Fibroblast of mammary gland (primary cell): ENCODE data around the gene GALNT7.
A peak's percentile ranks its signal among the peaks of the same experiment; 100 is the strongest.

Experiments used
- DNase-seq: peaks from one replicate; pipeline ENCODE4 v3.0.0-alpha.2; 2010; ENCODE audit warnings: low read depth
- H3K4me3 ChIP-seq: 2 replicates; pipeline ENCODE4 v1.5.1; 2011; ENCODE audit warnings: low read depth, mild to moderate bottlenecking, low read length, moderate library complexity; ENCODE audit not compliant: control insufficient read depth
- CTCF ChIP-seq: conservative IDR thresholded peaks from 2 replicates; pipeline ENCODE4 v1.5.1; 2011; ENCODE audit warnings: low read depth, low read length, inconsistent platforms; ENCODE audit not compliant: control insufficient read depth, insufficient read depth

GALNT7 gene

GRCh38 chr4:173171098-173171497 lies 2.5 kb downstream of the GALNT7 start:
- DNase-seq: peak; percentile 53
- TF ChIP-seq CTCF: peak; percentile 37
- no peak overlapping the region for H3K4me3 ChIP-seq

- no peak for DNase-seq
- no peak overlapping the region for H3K4me3 ChIP-seq
- TF ChIP-seq CTCF: no peak
These were observed 3.4 kb downstream of the GALNT7 start for GRCh38 chr4:173171987-173172386.

- no peak for DNase-seq
- TF ChIP-seq CTCF: no peak
- no peak overlapping the region for H3K4me3 ChIP-seq
These were observed 5.6 kb downstream of the GALNT7 start for GRCh38 chr4:173174184-173174583.

GRCh38 chr4:173174594-173175012 lies 6.0 kb downstream of the GALNT7 start:
- no peak for TF ChIP-seq CTCF
- no peak for DNase-seq

GRCh38 chr4:173176010-173176409 lies 7.4 kb downstream of the GALNT7 start:
- no peak for TF ChIP-seq CTCF
- DNase-seq: no peak
- no peak overlapping the region for H3K4me3 ChIP-seq

More at GRCh38 chr4:173174594-173175012, 6.0 kb downstream of the GALNT7 start:
- no peak overlapping the region for H3K4me3 ChIP-seq

GRCh38 chr4:173177232-173177631 lies 8.6 kb downstream of the GALNT7 start:
- no peak for TF ChIP-seq CTCF
- DNase-seq: no peak
- no peak overlapping the region for H3K4me3 ChIP-seq

- no peak overlapping the region for H3K4me3 ChIP-seq
- TF ChIP-seq CTCF: no peak
- no peak for DNase-seq
These were observed 9.5 kb downstream of the GALNT7 start for GRCh38 chr4:173178144-173178543.
